T-helper 2 cell treated with Interferon-gamma antibody and Interleukin-4, amounts not matched to agents 100 ng/mL and 5 ng/mL, for 36 hours (primary cell): ENCODE results near the gene OPTC. TPM values are rescaled to one million over a fixed set of nuclear protein-coding genes. Genes with fewer than 3 reads are reported as not detected.
"Not testable (repeated sequence)": the region's sequence is repeated elsewhere in the genome, so short reads cannot be mapped to it uniquely, and the experiment has no call there.

ENCODE experiments used
- intact Hi-C: fragments of 100-400 bp; cut with micrococcal nuclease; formaldehyde crosslinking; loops from one replicate; pipeline ENCODE4 v1.15.1; 2023
- total RNA-seq: library from RNA; stranded (reverse); gene quantifications from 2 replicates; pipeline ENCODE4 v1.2.3, GENCODE V29; 2022

The OPTC gene
- total RNA-seq, 1 donor from 2014 or later, result not detected

- intact Hi-C loops, result no loop called here
Observed at GRCh38 chr1:203465146-203465798, 28.7 kb upstream of the OPTC start.

DNA sequence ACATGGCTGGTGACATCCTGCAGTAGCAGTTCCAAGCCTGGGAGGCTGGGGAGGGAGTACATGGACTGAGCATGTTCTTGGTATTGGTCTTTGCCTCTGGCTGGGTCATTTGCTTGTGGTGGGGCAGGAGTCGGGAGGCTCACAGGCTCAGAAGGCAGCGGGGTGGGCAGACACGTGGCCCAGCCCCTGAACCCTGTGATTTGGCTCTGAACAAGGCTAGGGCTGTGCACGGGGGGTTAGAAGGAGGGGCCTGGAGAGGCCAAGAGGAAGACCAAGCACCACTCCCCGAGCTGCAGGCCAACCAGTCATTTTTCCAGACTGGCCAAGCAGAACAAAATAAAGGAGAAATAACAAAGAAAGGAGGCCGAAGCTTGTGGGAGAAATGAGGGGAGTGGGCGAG lies 28.0 kb upstream of the OPTC start:
- intact Hi-C loops, result no loop called here

- intact Hi-C loops, result not testable (repeated sequence)
Observed at GRCh38 chr1:203466906-203467549, 26.9 kb upstream of the OPTC start.

- intact Hi-C loops, result no loop called here
Observed at GRCh38 chr1:203467550-203467921, 26.4 kb upstream of the OPTC start.

- intact Hi-C loops, result no loop called here
Observed at GRCh38 chr1:203468326-203468725, 25.6 kb upstream of the OPTC start.

DNA sequence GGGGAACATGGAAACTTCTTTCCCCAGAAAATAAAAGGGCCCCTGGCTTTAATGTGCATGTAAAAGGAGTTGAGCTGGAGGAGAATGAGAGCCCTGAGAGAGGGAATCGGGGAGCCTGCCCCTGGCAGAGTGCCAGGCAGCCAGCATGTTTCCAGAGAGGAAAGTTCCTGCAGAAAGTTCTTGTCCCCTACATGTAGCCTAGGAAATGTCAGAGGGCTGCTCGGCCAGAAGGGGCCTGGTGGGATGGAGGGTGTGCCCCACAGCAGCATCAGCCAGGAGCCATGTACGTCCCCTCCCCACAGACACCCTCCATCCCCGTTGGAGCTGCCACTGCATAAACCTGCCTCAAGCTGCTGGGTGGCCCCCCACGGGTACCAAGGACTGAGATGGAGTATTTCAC lies 23.7 kb upstream of the OPTC start:
- intact Hi-C loops, result no loop called here

- intact Hi-C loops, result no loop called here
Observed at GRCh38 chr1:203471841-203472240, 22.1 kb upstream of the OPTC start.

DNA sequence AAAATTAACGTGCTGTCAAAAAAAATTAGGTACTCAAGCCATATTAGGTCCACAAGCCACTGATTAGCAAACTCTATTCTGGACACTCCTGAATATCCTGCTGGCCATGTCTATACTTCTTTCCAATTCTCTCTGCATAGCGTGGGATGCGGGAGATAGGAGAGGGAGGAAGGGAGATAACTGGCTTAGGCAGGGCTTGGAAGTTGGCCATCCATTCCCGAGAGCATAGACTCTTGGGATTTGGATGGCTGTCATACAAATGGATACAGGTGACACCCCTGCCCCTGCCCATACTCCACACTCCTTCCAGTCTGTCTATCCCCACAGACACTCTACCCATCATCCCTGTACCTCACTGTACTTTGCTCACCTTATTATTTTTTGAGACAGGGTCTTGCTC lies 20.7 kb upstream of the OPTC start:
- intact Hi-C loops, result no loop called here

GRCh38 chr1:203473781-203474305 lies 20.1 kb upstream of the OPTC start:
- intact Hi-C loops, result no loop called here

DNA sequence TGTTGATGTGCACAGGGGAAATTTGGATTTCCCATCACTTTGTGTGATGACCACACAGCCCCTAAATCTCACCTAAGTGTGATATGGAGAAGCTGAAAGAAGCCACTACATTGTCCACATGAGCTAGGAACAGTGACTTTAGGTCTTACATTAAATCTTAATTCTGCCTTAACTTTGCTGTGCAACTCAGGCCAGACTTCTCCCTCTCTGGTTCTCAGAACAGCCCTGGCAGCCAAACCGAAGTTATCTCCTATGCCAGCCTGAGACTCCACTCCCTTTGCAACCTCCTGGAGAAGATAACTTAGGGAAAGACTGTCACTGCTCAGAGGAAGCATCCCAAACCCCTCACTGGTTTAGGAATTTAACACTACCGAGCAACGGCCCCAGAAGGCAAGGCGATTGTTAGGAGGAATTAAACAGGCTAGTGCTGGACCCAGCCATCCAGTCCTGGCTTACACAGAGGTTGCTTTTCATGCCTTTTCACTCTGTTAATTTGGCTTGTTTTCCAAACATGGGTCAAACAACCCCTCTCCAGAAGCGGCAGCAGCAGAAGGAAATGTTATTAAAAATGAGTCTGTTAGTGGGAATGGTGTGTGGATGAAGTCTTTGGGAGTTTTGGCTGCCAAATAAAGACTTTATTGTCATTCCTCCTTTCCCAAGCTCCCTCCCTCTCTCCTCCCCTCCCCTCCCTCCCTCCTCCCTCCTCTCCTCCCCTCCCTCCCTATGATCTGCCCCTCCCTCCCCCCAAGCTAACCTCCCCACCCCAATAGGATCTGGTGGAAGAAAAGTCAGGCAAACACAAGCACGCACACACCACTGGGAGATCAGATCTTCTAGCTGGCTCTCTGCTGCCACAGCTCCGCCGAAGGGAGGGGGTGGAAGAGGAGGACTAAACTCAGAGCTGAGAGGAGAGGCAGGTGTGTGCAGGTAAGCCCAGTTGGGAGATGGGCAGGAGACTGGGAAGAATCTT lies 18.7 kb upstream of the OPTC start, which contains the start of gene PRELP:
Gene PRELP, plus strand, starts transcription at position 795 of the 970 bp plus-strand sequence. CDS start 7,379 bp downstream, outside the sequence.
- intact Hi-C loops, result no loop called here

DNA sequence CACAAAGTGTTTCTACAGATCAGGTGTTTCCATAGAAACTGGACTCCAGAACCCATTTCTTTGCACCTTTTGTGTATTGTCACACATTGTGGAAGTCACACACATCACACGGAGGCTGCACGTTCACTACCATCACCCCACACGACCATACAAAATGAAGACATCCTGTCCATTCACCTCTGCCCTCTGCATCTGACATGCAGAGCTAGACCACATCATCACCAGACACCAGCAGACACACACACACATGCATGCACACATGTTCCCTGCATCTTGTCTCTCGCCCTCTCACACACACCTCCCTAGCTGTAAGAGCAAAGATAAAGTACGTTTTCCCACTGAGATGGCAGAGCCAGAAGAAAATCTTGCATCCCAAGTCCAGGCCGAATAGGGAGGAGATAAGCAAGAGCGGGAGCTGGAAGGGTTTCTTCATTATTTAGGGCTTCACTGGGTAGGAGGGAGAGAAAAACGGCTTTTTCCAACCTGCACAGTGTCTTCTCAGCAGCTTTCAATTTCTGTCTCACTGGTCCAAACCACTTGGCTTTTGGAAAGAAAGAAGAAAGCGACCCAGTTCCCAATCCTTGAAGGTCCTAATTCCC lies 17.6 kb upstream of the OPTC start:
- intact Hi-C loops, result no loop called here

- intact Hi-C loops, result no loop called here
Observed at GRCh38 chr1:203477748-203478147, 16.2 kb upstream of the OPTC start.

DNA sequence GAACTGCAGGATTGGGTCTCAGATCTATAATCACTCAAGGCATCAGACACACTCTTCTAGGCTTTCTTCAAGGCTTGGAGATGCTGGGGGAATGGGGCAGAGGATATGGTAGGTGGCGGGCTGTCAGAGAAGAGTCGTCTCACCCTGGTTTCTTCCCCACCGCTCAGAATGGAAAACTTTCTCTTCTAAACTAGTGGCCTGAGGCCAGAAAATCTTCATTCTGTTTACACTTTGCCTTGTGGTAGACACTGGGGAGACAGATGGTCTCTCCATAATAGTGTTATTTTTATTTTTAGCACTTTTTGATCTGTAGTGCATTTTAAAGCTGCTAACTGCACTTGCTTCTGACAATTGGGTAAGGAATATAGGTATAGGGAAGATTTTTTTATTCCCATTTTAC lies 15.7 kb upstream of the OPTC start:
- intact Hi-C loops, result no loop called here

DNA sequence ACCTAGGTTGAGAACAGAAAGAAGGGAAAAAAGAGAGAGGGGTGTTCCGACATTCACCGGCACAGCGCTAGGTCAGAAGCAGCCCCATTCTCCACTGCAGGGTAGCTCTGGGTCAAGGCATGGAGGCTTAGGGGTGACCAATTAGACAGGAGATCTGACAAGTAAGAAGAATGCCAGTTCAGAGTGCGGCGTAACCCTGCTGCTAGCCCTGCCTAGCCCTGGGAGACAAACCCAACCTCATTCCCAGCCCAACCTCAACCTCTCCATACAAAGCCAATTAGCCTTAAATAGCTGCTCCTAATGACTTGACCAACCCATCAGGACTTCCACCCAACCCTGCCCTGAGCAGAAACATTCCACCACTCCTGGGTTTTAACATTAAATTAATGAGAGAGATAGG lies 15.0 kb upstream of the OPTC start:
- intact Hi-C loops, result no loop called here

DNA sequence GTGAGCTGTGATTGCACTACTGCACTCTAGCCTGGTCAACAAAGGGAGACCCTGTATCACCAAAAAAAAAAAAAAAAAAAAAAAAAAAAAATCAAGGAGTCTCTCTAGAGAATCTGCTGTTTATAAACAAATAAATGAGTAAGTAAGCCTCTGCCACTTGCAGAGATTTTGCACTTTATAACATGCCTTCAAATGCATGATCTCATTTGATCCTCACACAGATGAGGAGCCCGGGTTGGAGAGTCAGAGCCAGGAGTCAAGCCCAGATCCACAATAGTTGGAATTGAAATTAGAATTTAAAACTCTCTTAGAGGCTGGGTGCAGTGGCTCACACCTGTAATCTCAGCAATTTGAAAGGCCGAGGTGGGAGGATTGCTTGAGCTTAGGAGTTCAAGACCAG lies 14.3 kb upstream of the OPTC start:
- intact Hi-C loops, result no loop called here

GRCh38 chr1:203480084-203480483 lies 13.9 kb upstream of the OPTC start:
- intact Hi-C loops, result no loop called here

DNA sequence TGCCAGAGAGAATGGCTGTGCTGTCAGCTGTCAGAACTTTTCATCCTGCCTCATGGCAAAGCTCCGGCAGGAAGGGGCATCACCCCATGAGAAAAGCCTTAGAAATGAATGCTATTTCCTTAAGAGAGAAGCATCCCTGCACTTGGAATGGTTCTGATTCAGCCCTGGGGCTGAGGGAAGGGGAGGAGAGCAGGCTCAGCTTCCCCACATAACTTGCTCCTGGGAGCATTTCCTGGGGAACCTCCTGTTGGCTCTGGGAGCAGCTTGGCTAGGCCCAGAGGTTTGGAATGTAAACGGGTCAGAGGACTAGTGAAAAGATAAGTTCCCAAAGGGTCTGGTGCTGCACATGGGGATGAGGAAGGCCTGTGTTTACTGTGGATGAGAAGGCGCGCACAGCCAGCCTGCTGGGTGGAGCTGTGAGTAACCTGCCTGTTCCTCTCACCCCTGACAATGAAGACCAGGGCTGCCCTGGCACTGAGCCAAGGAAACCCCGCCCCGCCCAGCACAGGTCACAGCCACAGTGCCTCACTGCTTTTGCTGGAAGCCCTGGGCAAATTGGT lies 13.3 kb upstream of the OPTC start:
- intact Hi-C loops, result no loop called here

DNA sequence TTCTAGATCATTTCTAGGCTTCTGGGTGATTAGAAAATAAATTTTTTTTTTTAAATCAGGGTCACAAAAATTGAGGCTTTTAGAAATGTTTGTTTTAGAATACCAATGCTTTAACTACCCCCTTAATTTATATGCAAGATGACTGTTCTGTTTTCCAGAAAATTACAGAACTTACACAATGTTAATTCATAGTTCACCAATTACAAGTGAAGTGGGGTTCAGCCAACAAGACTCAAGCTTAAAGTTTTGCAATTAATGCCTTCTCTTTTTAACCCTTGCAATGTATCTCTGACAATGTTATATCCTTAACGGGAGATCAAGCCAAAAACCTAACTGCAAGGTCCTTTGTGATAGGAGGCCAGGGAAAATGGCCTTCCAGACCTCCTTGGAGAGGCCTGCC lies 12.8 kb upstream of the OPTC start:
- intact Hi-C loops, result no loop called here

DNA sequence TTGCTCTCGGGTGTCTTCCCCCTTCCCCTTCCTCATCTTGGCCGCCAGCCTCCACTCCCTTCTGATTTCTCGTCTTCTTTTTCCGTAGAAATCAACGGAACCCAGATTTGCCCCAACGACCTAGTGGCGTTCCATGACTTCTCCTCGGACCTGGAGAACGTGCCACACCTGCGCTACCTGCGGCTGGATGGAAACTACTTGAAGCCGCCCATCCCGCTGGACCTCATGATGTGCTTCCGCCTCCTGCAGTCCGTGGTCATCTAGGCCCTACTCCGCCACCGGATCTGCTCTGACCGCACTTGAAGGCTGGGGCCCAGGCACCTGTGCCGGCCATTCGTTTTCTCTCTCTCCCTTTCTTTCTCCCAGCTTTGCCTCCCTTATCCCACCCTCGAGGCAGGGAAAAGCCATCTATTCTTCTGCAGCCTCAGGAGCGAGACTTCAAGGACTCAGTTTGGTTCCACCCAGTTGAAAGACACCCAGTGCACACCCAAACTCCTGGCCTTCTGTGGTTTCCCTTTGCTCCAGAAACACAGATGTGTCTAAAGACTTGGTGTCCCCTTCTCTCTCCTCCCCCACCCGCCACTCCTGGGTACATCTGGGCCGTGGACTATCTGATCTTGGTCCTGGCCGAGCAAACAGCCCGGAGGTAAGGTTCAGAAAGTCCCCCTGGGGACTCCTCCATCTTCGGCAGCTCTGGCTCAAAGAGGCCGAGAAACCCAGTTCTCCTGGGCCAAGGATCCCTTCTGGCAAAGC lies 7.2 kb upstream of the OPTC start:
- intact Hi-C loops, result loop anchor here (1.0 kb wide), 3 partner anchors 146 to 219 kb away; no protein-coding TSS in a partner anchor

GRCh38 chr1:203488539-203488938 lies 5.4 kb upstream of the OPTC start:
- intact Hi-C loops, result no loop called here
